Endodermal cell (in vitro differentiated cells): ENCODE data around the gene CEP112. TPM values are rescaled to one million over a fixed set of nuclear protein-coding genes. Genes with fewer than 3 reads are reported as not detected.
A peak's percentile ranks its signal among the peaks of the same experiment; 100 is the strongest.
"Not testable (repeated sequence)": the region's sequence is repeated elsewhere in the genome, so short reads cannot be mapped to it uniquely, and the experiment has no call there.

ENCODE experiments used
- DNase-seq: peaks from one replicate; pipeline ENCODE4 v3.0.0-alpha.2; 2017
- H3K27ac ChIP-seq: 2 replicates; pipeline ENCODE4 v1.5.1; 2013; ENCODE audit warnings: mild to moderate bottlenecking, low read depth, low read length, moderate library complexity
- H3K27me3 ChIP-seq: 2 replicates; pipeline ENCODE4 v1.6.1; 2013; ENCODE audit warnings: mild to moderate bottlenecking, low read length, moderate library complexity; ENCODE audit not compliant: insufficient read depth, control insufficient read depth, poor library complexity, severe bottlenecking
- H3K36me3 ChIP-seq: 2 replicates; pipeline ENCODE4 v1.7.0; 2013; ENCODE audit warnings: mild to moderate bottlenecking, low read length, moderate library complexity; ENCODE audit not compliant: control insufficient read depth, insufficient read depth
- H3K4me1 ChIP-seq: one replicate; pipeline ENCODE4 v1.7.0; 2013; ENCODE audit warnings: low read length; ENCODE audit not compliant: control insufficient read depth, insufficient read depth
- H3K4me3 ChIP-seq: 2 replicates; pipeline ENCODE4 v1.5.1; 2013; ENCODE audit warnings: mild to moderate bottlenecking, low read length, moderate library complexity
- H3K9ac ChIP-seq: 2 replicates; pipeline ENCODE4 v1.6.1; 2013; ENCODE audit warnings: mild to moderate bottlenecking, low read length, moderate library complexity; ENCODE audit not compliant: poor library complexity, severe bottlenecking; ENCODE audit errors: extremely low read depth
- H3K9me3 ChIP-seq: 2 replicates; pipeline ENCODE4 v1.6.1; 2013; ENCODE audit warnings: mild to moderate bottlenecking, low read length, moderate library complexity; ENCODE audit not compliant: control insufficient read depth
- H3K27ac Mint-ChIP-seq: 2 replicates; pipeline ENCODE4 v1.8.0; 2020; ENCODE audit warnings: mixed read lengths
- H3K27me3 Mint-ChIP-seq: 2 replicates; pipeline ENCODE4 v1.8.0; 2021; ENCODE audit warnings: mild to moderate bottlenecking, mixed read lengths; ENCODE audit not compliant: insufficient read depth
- H3K36me3 Mint-ChIP-seq: 2 replicates; pipeline ENCODE4 v1.8.0; 2020; ENCODE audit warnings: low read depth, mixed read lengths
- H3K4me1 Mint-ChIP-seq: 2 replicates; pipeline ENCODE4 v1.8.0; 2020; ENCODE audit warnings: mixed read lengths
- H3K4me3 Mint-ChIP-seq: 2 replicates; pipeline ENCODE4 v1.8.0; 2020; ENCODE audit warnings: mild to moderate bottlenecking, moderate library complexity, mixed read lengths
- H3K9me3 Mint-ChIP-seq: 2 replicates; pipeline ENCODE4 v1.8.0; 2020; ENCODE audit warnings: mild to moderate bottlenecking, mixed read lengths
- WGBS, 2 experiments: methylation state at CpG; one replicate each; pipeline versions ENCODE4 v1.1.5 to v1.1.7; 2013; ENCODE audit warnings: missing lambda C conversion rate in 2 of 2, mixed read lengths in 1 of 2; ENCODE audit not compliant: insufficient coverage in 1 of 2, insufficient read length in 1 of 2; 5-methylcytosine and 5-hydroxymethylcytosine counted together
- total RNA-seq, 2 donors: library from RNA; stranded (reverse); fragmentation: NEBNext Ultra II Directional in 1 of 2; extraction: Animal tissue kit (Norgen Biotek cat#: 25700) in 1 of 2; gene quantifications; 2 replicates in 1 of 2; 3 replicates in 1 of 2; pipeline ENCODE4 v1.2.1, GENCODE V29; 2021
- TF ChIP-seq, protein P1 (sequence below): fragments of 200-600 bp; sonication (generic); conservative IDR thresholded peaks from 2 replicates; pipeline ENCODE4 v1.5.0; 2021; ENCODE audit warnings: antibody characterized with exemption, mild to moderate bottlenecking

Gene CEP112
- total RNA-seq, 2 donors from 2014 or later: 15.2 to 21.4 TPM

GRCh38 chr17:65739034-65739433 lies 452.9 kb downstream of the CEP112 start:
- Histone ChIP-seq H3K4me1 (no peaks in the 10 kb centered on the region), H3K27ac (no peak overlapping the region), H3K27me3 (no peaks in the 10 kb centered on the region), H3K9me3 (peaks cover 6% of the 10 kb centered on the region), H3K9ac (no peak overlapping the region), H3K4me3 (no peak overlapping the region), H3K36me3 (no peaks in the 10 kb centered on the region)
- Mint-ChIP-seq H3K4me1 (no peaks in the 10 kb centered on the region), H3K36me3 (peaks cover 2% of the 10 kb centered on the region), H3K4me3 (no peak overlapping the region), H3K27me3 (no peaks in the 10 kb centered on the region), H3K27ac (no peak overlapping the region), H3K9me3 (peaks cover 3% of the 10 kb centered on the region)
- TF ChIP-seq, protein P1, sequence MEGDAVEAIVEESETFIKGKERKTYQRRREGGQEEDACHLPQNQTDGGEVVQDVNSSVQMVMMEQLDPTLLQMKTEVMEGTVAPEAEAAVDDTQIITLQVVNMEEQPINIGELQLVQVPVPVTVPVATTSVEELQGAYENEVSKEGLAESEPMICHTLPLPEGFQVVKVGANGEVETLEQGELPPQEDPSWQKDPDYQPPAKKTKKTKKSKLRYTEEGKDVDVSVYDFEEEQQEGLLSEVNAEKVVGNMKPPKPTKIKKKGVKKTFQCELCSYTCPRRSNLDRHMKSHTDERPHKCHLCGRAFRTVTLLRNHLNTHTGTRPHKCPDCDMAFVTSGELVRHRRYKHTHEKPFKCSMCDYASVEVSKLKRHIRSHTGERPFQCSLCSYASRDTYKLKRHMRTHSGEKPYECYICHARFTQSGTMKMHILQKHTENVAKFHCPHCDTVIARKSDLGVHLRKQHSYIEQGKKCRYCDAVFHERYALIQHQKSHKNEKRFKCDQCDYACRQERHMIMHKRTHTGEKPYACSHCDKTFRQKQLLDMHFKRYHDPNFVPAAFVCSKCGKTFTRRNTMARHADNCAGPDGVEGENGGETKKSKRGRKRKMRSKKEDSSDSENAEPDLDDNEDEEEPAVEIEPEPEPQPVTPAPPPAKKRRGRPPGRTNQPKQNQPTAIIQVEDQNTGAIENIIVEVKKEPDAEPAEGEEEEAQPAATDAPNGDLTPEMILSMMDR: no peak
- DNase-seq: no peak

- H3K4me1 ChIP-seq: no peaks in the 10 kb centered on the region
- no peak for DNase-seq
- H3K4me3 ChIP-seq: no peak overlapping the region
- no peaks in the 10 kb centered on the region for H3K27me3 Mint-ChIP-seq
- TF ChIP-seq, protein P1: no peak
- no peak overlapping the region for H3K4me3 Mint-ChIP-seq
- H3K9me3 Mint-ChIP-seq: peaks cover 3% of the 10 kb centered on the region
- H3K9ac ChIP-seq: no peak overlapping the region
- WGBS, 2 experiments: 96 to 100% methylated on average over 3 to 4 of the region's 4 CpGs
- H3K4me1 Mint-ChIP-seq: no peaks in the 10 kb centered on the region
- H3K27me3 ChIP-seq: no peaks in the 10 kb centered on the region
- H3K36me3 Mint-ChIP-seq: peaks cover 2% of the 10 kb centered on the region
- no peaks in the 10 kb centered on the region for H3K36me3 ChIP-seq
- H3K27ac Mint-ChIP-seq: no peak overlapping the region
- peaks cover 6% of the 10 kb centered on the region for H3K9me3 ChIP-seq
- peak overlapping the region; percentile 19 for H3K27ac ChIP-seq
Observed at GRCh38 chr17:65737451-65737850, 454.5 kb downstream of the CEP112 start.

GRCh38 chr17:65733314-65733713 lies 458.6 kb downstream of the CEP112 start:
- H3K27me3 Mint-ChIP-seq: no peaks in the 10 kb centered on the region
- H3K4me3 ChIP-seq: no peak overlapping the region
- H3K27me3 ChIP-seq: no peaks in the 10 kb centered on the region
- H3K9me3 ChIP-seq: no peaks in the 10 kb centered on the region
- TF ChIP-seq, protein P1: no peak
- no peak for DNase-seq
- H3K4me3 Mint-ChIP-seq: no peak overlapping the region
- no peak overlapping the region for H3K9ac ChIP-seq
- no peak overlapping the region for H3K27ac Mint-ChIP-seq
- no peak overlapping the region for H3K27ac ChIP-seq
- no peaks in the 10 kb centered on the region for H3K36me3 Mint-ChIP-seq
- no peaks in the 10 kb centered on the region for H3K4me1 Mint-ChIP-seq
- H3K4me1 ChIP-seq: no peaks in the 10 kb centered on the region
- no peaks in the 10 kb centered on the region for H3K36me3 ChIP-seq
- 94% methylated on average over 3 of the region's 3 CpGs for WGBS, 2 experiments
- no peaks in the 10 kb centered on the region for H3K9me3 Mint-ChIP-seq

GRCh38 chr17:65732667-65733066 lies 459.3 kb downstream of the CEP112 start:
- H3K9me3 Mint-ChIP-seq, H3K4me1 Mint-ChIP-seq, H3K36me3 ChIP-seq, DNase-seq, H3K27me3 ChIP-seq, H3K9ac ChIP-seq, H3K27ac ChIP-seq, H3K27me3 Mint-ChIP-seq, H3K9me3 ChIP-seq, H3K4me3 Mint-ChIP-seq, H3K4me1 ChIP-seq, H3K36me3 Mint-ChIP-seq, H3K27ac Mint-ChIP-seq, H3K4me3 ChIP-seq: not testable (repeated sequence)
- 83 to 93% methylated on average over 2 of the region's 2 CpGs for WGBS, 2 experiments
